ENCODE results near the gene KRTAP20-3. TPM values are rescaled to one million over a fixed set of nuclear protein-coding genes. Genes with fewer than 3 reads are reported as not detected.

KRTAP20-3 gene
- total and polyA plus RNA-seq, 2 experiments from 2014 or later = not detected

DNA sequence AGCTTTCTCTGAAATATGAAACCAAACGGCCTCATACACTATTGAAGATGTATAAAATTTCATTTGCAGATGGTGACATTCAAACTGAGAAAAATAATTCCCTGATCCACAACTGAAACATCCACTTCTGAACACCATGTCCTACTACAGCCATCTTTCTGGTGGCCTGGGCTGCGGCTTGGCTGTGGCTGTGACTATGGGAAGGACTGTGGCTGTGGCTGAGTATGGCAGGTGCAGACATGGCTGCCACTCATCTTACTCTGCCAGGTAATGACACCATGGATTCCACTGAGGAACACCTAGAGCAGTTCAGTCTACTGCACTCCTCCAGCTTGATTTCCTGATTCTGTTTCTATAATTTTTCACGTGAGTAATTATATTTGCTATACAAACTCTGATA lies 22.1 kb upstream of the KRTAP20-3 start, which contains the start of gene KRTAP20-4:
TSS of gene KRTAP20-4 (plus strand) at position 106 of the 400 bp plus-strand sequence.
- peaks cover 8% of the 10 kb centered on the region for H3K9me3 Mint-ChIP-seq
- no peaks in the 10 kb centered on the region for H3K27me3 Mint-ChIP-seq (ENCODE audit: insufficient read depth, low read depth, poor library complexity)
- no peaks in the 10 kb centered on the region for H3K36me3 ChIP-seq (ENCODE audit: insufficient read depth)
- H3K4me3 Mint-ChIP-seq = no peak within 1 kb of the TSS
- peaks cover 3% of the 10 kb centered on the region; the same call in 1 of the 2 replicates for H3K9me2 ChIP-seq (ENCODE audit: insufficient read depth)
- H3F3A ChIP-seq (replicated peaks; ENCODE audit: low read depth) = no peaks in the 10 kb centered on the region
- ATAC-seq (no peak), DNase-seq (ENCODE audit: low spot score) (no peak)
- no peak within 1 kb of the TSS for H3K27ac Mint-ChIP-seq
- no peak within 1 kb of the TSS for H3K4me2 ChIP-seq
- H3K4me3 ChIP-seq = no peak within 1 kb of the TSS
- TF ChIP-seq NANOG (IDR thresholded peaks at IDR 0.05; ENCODE audit: borderline replicate concordance) = no peak
- TF ChIP-seq, protein P1, sequence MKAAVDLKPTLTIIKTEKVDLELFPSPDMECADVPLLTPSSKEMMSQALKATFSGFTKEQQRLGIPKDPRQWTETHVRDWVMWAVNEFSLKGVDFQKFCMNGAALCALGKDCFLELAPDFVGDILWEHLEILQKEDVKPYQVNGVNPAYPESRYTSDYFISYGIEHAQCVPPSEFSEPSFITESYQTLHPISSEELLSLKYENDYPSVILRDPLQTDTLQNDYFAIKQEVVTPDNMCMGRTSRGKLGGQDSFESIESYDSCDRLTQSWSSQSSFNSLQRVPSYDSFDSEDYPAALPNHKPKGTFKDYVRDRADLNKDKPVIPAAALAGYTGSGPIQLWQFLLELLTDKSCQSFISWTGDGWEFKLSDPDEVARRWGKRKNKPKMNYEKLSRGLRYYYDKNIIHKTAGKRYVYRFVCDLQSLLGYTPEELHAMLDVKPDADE (IDR thresholded peaks at IDR 0.05) = no peak
- no peak for TF ChIP-seq ZNF114 (CRISPR knock-in tag; IDR thresholded peaks at IDR 0.05)
- no peaks in the 10 kb centered on the region for H4K20me1 ChIP-seq (replicated peaks; ENCODE audit: insufficient read depth)
- 0 out of 3 replicates have a peak, but pooled peaks cover 5% of the 10 kb centered on the region for H3K36me3 Mint-ChIP-seq (ENCODE audit: low read depth)
- H2AFZ ChIP-seq = no peak within 1 kb of the TSS
- H3K79me2 ChIP-seq (replicated peaks; ENCODE audit: insufficient read depth) = no peaks in the 10 kb centered on the region
- H3K27me3 ChIP-seq (ENCODE audit: insufficient read depth) = no peaks in the 10 kb centered on the region
- H3K27ac ChIP-seq (ENCODE audit: low read depth) = no peak within 1 kb of the TSS
- no peaks in the 10 kb centered on the region for H3K4me1 Mint-ChIP-seq
- no peaks in the 10 kb centered on the region; the same call in 1 of the 2 replicates for H3K4me1 ChIP-seq (ENCODE audit: insufficient read depth)

DNA sequence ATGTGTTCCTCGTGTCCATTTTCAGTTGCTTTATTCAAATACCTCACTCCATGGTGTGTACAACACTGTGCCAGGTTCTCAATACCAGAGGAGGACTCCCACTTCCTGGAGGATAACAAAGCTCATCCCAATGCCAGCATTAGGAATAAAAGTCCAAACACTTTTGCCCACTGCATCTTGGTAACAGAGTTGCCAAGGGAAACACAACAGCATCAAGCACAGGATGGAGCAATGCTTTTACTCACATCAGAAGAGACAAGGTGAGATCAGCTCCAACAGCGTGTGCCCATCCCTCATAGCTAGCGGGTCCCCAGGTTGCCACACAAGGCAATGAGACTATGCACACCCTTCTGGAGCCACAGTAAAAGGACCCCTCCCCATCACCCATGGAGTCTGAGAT lies 19.3 kb upstream of the KRTAP20-3 start:
- Histone ChIP-seq H4K20me1 (replicated peaks; ENCODE audit: insufficient read depth) (no peaks in the 10 kb centered on the region), H3K79me2 (replicated peaks; ENCODE audit: insufficient read depth) (no peaks in the 10 kb centered on the region), H3K4me3 (no peak overlapping the region), H3K4me2 (no peak overlapping the region), H2AFZ (no peak overlapping the region), H3K27me3 (ENCODE audit: insufficient read depth) (no peaks in the 10 kb centered on the region), H3K9me2 (ENCODE audit: insufficient read depth) (peaks cover 7% of the 10 kb centered on the region; the same call in 1 of the 2 replicates), H3K4me1 (ENCODE audit: insufficient read depth) (no peaks in the 10 kb centered on the region; the same call in 1 of the 2 replicates), H3K36me3 (ENCODE audit: insufficient read depth) (no peaks in the 10 kb centered on the region), H3F3A (replicated peaks; ENCODE audit: low read depth) (no peaks in the 10 kb centered on the region), H3K27ac (ENCODE audit: low read depth) (no peak overlapping the region)
- Mint-ChIP-seq H3K36me3 (ENCODE audit: low read depth) (0 out of 3 replicates have a peak, but pooled peaks cover 5% of the 10 kb centered on the region), H3K4me3 (no peak overlapping the region), H3K27me3 (ENCODE audit: insufficient read depth, low read depth, poor library complexity) (no peaks in the 10 kb centered on the region), H3K9me3 (peaks cover 16% of the 10 kb centered on the region), H3K27ac (no peak overlapping the region), H3K4me1 (no peaks in the 10 kb centered on the region; the same call in 2 of the 3 replicates)
- no peak for DNase-seq (ENCODE audit: low spot score)
- ATAC-seq = no peak
- TF ChIP-seq, protein P2, sequence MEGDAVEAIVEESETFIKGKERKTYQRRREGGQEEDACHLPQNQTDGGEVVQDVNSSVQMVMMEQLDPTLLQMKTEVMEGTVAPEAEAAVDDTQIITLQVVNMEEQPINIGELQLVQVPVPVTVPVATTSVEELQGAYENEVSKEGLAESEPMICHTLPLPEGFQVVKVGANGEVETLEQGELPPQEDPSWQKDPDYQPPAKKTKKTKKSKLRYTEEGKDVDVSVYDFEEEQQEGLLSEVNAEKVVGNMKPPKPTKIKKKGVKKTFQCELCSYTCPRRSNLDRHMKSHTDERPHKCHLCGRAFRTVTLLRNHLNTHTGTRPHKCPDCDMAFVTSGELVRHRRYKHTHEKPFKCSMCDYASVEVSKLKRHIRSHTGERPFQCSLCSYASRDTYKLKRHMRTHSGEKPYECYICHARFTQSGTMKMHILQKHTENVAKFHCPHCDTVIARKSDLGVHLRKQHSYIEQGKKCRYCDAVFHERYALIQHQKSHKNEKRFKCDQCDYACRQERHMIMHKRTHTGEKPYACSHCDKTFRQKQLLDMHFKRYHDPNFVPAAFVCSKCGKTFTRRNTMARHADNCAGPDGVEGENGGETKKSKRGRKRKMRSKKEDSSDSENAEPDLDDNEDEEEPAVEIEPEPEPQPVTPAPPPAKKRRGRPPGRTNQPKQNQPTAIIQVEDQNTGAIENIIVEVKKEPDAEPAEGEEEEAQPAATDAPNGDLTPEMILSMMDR (conservative IDR thresholded peaks at IDR 0.05; ENCODE audit: low read depth in 2 of 2) = no peak
- no peak for TF ChIP-seq EZH2 (IDR thresholded peaks at IDR 0.05; ENCODE audit: low read depth, unreplicated experiment)
- no peak for TF ChIP-seq POLR2AphosphoS5 (IDR thresholded peaks at IDR 0.05; ENCODE audit: low read depth)
- no peak for TF ChIP-seq JUNB (IDR thresholded peaks at IDR 0.05; ENCODE audit: unreplicated experiment)
- no peak for TF ChIP-seq ZNF114 (CRISPR knock-in tag; IDR thresholded peaks at IDR 0.05)
- TF ChIP-seq, protein P1 (IDR thresholded peaks at IDR 0.05) = no peak
- TF ChIP-seq, protein P3, sequence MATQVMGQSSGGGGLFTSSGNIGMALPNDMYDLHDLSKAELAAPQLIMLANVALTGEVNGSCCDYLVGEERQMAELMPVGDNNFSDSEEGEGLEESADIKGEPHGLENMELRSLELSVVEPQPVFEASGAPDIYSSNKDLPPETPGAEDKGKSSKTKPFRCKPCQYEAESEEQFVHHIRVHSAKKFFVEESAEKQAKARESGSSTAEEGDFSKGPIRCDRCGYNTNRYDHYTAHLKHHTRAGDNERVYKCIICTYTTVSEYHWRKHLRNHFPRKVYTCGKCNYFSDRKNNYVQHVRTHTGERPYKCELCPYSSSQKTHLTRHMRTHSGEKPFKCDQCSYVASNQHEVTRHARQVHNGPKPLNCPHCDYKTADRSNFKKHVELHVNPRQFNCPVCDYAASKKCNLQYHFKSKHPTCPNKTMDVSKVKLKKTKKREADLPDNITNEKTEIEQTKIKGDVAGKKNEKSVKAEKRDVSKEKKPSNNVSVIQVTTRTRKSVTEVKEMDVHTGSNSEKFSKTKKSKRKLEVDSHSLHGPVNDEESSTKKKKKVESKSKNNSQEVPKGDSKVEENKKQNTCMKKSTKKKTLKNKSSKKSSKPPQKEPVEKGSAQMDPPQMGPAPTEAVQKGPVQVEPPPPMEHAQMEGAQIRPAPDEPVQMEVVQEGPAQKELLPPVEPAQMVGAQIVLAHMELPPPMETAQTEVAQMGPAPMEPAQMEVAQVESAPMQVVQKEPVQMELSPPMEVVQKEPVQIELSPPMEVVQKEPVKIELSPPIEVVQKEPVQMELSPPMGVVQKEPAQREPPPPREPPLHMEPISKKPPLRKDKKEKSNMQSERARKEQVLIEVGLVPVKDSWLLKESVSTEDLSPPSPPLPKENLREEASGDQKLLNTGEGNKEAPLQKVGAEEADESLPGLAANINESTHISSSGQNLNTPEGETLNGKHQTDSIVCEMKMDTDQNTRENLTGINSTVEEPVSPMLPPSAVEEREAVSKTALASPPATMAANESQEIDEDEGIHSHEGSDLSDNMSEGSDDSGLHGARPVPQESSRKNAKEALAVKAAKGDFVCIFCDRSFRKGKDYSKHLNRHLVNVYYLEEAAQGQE (IDR thresholded peaks at IDR 0.05; ENCODE audit: unreplicated experiment) = no peak
- no peak for TF ChIP-seq CREB1 (CRISPR knock-in tag; IDR thresholded peaks at IDR 0.05; ENCODE audit: low read depth)
- TF ChIP-seq ZNF331 (CRISPR knock-in tag; IDR thresholded peaks at IDR 0.05; ENCODE audit: low read depth) = no peak

Measured in GM23338 (cell line).